Esophagus muscularis mucosa (tissue), 4 donors: ENCODE measurements around the gene CTH. TPM values are rescaled to one million over a fixed set of nuclear protein-coding genes. Genes with fewer than 3 reads are reported as not detected.

Experiments
- DNase-seq: peaks from one replicate; pipeline ENCODE4 v3.0.0-alpha.2; 2017; ENCODE audit errors: extremely low spot score
- H3K27ac ChIP-seq, 4 donors: fragments of 200-600 bp; sonication (generic); replicated peaks in 1 of 4; 1 replicate in 3 of 4; 2 replicates in 1 of 4; pipeline ENCODE4 v1.5.1; 2016 to 2019; ENCODE audit warnings: mild to moderate bottlenecking in 1 of 4
- H3K27me3 ChIP-seq, 4 donors: fragments of 200-600 bp; sonication (generic); one replicate each; pipeline versions ENCODE4 v1.5.1 to v1.6.0; 2016 to 2019
- H3K36me3 ChIP-seq, 4 donors: fragments of 200-600 bp; sonication (generic); one replicate each; pipeline ENCODE4 v1.5.1; 2016 to 2019
- H3K4me1 ChIP-seq, 4 donors: fragments of 200-600 bp; sonication (generic); one replicate each; pipeline ENCODE4 v1.5.1; 2016 to 2019
- H3K4me3 ChIP-seq, 4 donors: fragments of 200-600 bp; sonication (generic); 1 replicate in 2 of 4; 2 replicates in 2 of 4; pipeline ENCODE4 v1.5.1; 2016 to 2019; ENCODE audit warnings: mild to moderate bottlenecking in 4 of 4, moderate library complexity in 1 of 4
- H3K9me3 ChIP-seq, 4 donors: fragments of 200-600 bp; sonication (generic); 1 replicate in 3 of 4; 2 replicates in 1 of 4; pipeline ENCODE4 v1.5.1; 2016 to 2019
- EP300 ChIP-seq: sonication (generic); formaldehyde crosslinking; IDR thresholded peaks from one replicate; pipeline ENCODE4 v1.6.1; 2017; ENCODE audit warnings: antibody characterized with exemption
- POLR2A ChIP-seq: fragments of 450-650 bp; IDR thresholded peaks from one replicate; pipeline ENCODE4 v1.6.1; 2017; ENCODE audit warnings: antibody characterized with exemption, moderate library complexity, mild to moderate bottlenecking, low read depth
- POLR2AphosphoS5 ChIP-seq, 2 donors: sonication (generic); formaldehyde crosslinking; IDR thresholded peaks; one replicate each; pipeline ENCODE4 v1.6.1; 2017; ENCODE audit warnings: antibody characterized with exemption in 2 of 2
- WGBS: methylation state at CpG from one replicate; pipeline ENCODE4 v1.1.5; 2018; 5-methylcytosine and 5-hydroxymethylcytosine counted together
- intact Hi-C: fragments of 100-400 bp; cut with DNase I; formaldehyde crosslinking; loops from one replicate; pipeline ENCODE4 v1.15.1; 2023
- total RNA-seq, 4 donors: library from RNA; depleted of rRNA; stranded (reverse); fragments of >200 nt; gene quantifications; one replicate each; pipeline versions ENCODE4 v1.1.0 to v1.2.1, GENCODE V29; 2016
- TF ChIP-seq, protein P1 (sequence below), 3 experiments: fragments of 200-600 bp in 2 of 3; fragments of 450-650 bp in 1 of 3; sonication (generic) in 2 of 3; IDR thresholded peaks; one replicate each; pipeline ENCODE4 v1.5.1; 2017 to 2019; ENCODE audit warnings: antibody characterized with exemption in 3 of 3, mild to moderate bottlenecking in 2 of 3, moderate library complexity in 1 of 3

CTH gene
- total RNA-seq, 4 donors from 2014 or later: 1.1 to 5.0 (median 3.8) TPM

- Histone ChIP-seq H3K4me3 (no peak overlapping the region), H3K27ac (no peak overlapping the region), H3K9me3 (no peaks in the 10 kb centered on the region), H3K4me1 (no peaks in the 10 kb centered on the region), H3K27me3 (no peaks in the 10 kb centered on the region), H3K36me3 (no peaks in the 10 kb centered on the region)
- 85% methylated on average over 2 of the region's 2 CpGs for WGBS
- DNase-seq: no peak
- intact Hi-C loops: no loop called here
- TF ChIP-seq, protein P1, sequence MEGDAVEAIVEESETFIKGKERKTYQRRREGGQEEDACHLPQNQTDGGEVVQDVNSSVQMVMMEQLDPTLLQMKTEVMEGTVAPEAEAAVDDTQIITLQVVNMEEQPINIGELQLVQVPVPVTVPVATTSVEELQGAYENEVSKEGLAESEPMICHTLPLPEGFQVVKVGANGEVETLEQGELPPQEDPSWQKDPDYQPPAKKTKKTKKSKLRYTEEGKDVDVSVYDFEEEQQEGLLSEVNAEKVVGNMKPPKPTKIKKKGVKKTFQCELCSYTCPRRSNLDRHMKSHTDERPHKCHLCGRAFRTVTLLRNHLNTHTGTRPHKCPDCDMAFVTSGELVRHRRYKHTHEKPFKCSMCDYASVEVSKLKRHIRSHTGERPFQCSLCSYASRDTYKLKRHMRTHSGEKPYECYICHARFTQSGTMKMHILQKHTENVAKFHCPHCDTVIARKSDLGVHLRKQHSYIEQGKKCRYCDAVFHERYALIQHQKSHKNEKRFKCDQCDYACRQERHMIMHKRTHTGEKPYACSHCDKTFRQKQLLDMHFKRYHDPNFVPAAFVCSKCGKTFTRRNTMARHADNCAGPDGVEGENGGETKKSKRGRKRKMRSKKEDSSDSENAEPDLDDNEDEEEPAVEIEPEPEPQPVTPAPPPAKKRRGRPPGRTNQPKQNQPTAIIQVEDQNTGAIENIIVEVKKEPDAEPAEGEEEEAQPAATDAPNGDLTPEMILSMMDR (IDR thresholded peaks at IDR 0.05): no peak
- no peak for TF ChIP-seq EP300
- TF ChIP-seq POLR2A: no peak
- no peak for TF ChIP-seq POLR2AphosphoS5 (IDR thresholded peaks at IDR 0.05)
Measured at GRCh38 chr1:70396607-70397006, 14.5 kb upstream of the CTH start.

GRCh38 chr1:70397013-70397412 lies 14.1 kb upstream of the CTH start:
- Histone ChIP-seq H3K36me3 (no peaks in the 10 kb centered on the region), H3K4me3 (no peak overlapping the region), H3K27ac (no peak overlapping the region), H3K9me3 (no peaks in the 10 kb centered on the region), H3K27me3 (no peaks in the 10 kb centered on the region), H3K4me1 (no peaks in the 10 kb centered on the region)
- WGBS: 82% methylated on average over 7 of the region's 7 CpGs
- intact Hi-C loops: no loop called here
- DNase-seq: no peak
- TF ChIP-seq POLR2AphosphoS5 (IDR thresholded peaks at IDR 0.05) (no peak), POLR2A (no peak), EP300 (no peak)
- TF ChIP-seq, protein P1 (IDR thresholded peaks at IDR 0.05): no peak

GRCh38 chr1:70400335-70400734 lies 10.7 kb upstream of the CTH start:
- no peaks in the 10 kb centered on the region for H3K9me3 ChIP-seq
- TF ChIP-seq EP300 (no peak), POLR2A (no peak), POLR2AphosphoS5 (IDR thresholded peaks at IDR 0.05) (no peak)
- TF ChIP-seq, protein P1 (IDR thresholded peaks at IDR 0.05): no peak
- no peak overlapping the region for H3K27ac ChIP-seq
- no peak overlapping the region for H3K4me3 ChIP-seq
- H3K27me3 ChIP-seq: no peaks in the 10 kb centered on the region
- no peak for DNase-seq
- intact Hi-C loops: no loop called here
- WGBS: 76% methylated on average over 1 of the region's 1 CpG
- no peaks in the 10 kb centered on the region for H3K4me1 ChIP-seq
- H3K36me3 ChIP-seq: no peaks in the 10 kb centered on the region

DNA sequence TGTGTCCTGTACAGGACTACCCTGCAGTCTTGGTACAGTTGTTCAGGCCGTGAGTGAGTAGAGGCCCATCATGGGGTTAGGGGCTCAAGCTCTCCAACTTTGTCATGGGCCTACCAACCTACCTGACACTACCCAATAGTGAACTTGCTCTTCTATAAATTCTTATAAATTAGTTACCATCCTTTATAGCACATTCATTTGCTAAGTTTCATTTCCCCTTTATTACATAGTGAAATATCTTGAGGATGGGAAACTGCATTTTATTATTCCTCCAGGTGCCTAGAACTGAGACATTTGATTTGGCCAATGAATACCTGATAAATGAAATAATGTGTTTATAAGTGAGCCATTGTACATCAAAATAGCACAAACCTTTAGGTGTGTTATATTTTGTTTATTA lies 9.1 kb upstream of the CTH start:
- no peaks in the 10 kb centered on the region for H3K9me3 ChIP-seq
- no peaks in the 10 kb centered on the region for H3K4me1 ChIP-seq
- intact Hi-C loops: no loop called here
- DNase-seq: no peak
- H3K27ac ChIP-seq: no peak overlapping the region
- no peaks in the 10 kb centered on the region for H3K27me3 ChIP-seq
- TF ChIP-seq EP300: no peak
- no peak for TF ChIP-seq POLR2AphosphoS5 (IDR thresholded peaks at IDR 0.05)
- TF ChIP-seq, protein P1 (IDR thresholded peaks at IDR 0.05): no peak
- no peak for TF ChIP-seq POLR2A
- no peaks in the 10 kb centered on the region for H3K36me3 ChIP-seq
- no peak overlapping the region for H3K4me3 ChIP-seq
- 89% methylated on average over 1 of the region's 1 CpG for WGBS

GRCh38 chr1:70403759-70404158 lies 7.3 kb upstream of the CTH start:
- Histone ChIP-seq H3K4me1 (no peaks in the 10 kb centered on the region), H3K27ac (no peak overlapping the region), H3K27me3 (no peaks in the 10 kb centered on the region), H3K4me3 (no peak overlapping the region), H3K36me3 (no peaks in the 10 kb centered on the region), H3K9me3 (no peaks in the 10 kb centered on the region)
- intact Hi-C loops: no loop called here
- DNase-seq: no peak
- TF ChIP-seq POLR2AphosphoS5 (IDR thresholded peaks at IDR 0.05) (no peak), POLR2A (no peak), EP300 (no peak)
- TF ChIP-seq, protein P1 (IDR thresholded peaks at IDR 0.05): no peak
- 100% methylated on average over 2 of the region's 2 CpGs for WGBS
